ENCODE data around the gene FUT3. TPM values are rescaled to one million over a fixed set of nuclear protein-coding genes. Genes with fewer than 3 reads are reported as not detected.

Gene FUT3
- polyA plus RNA-seq, 1 experiment: not detected

GRCh38 chr19:5832061-5832460, 19.2 kb downstream of the FUT3 start:
- ChIA-PET CTCF (interaction anchor here (1.9 kb wide), 1 partner anchor 28 kb away, joined by 7 read pairs; no protein-coding TSS in a partner anchor), POLR2A (no interaction called here)
- DNase-seq (ENCODE audit: low read depth, low spot score): no peak
- Histone ChIP-seq H3K27me3 (ENCODE audit: control insufficient read depth, insufficient read depth, low read length) (peaks cover 2% of the 10 kb centered on the region), H3K9me3 (ENCODE audit: control insufficient read depth, insufficient read depth, low read length) (no peaks in the 10 kb centered on the region; the same call in 1 of the 2 replicates), H3K27ac (ENCODE audit: low read depth, low read length) (no peak overlapping the region), H3K4me3 (ENCODE audit: low read depth, low read length) (no peak overlapping the region)
- TF ChIP-seq, protein P1, sequence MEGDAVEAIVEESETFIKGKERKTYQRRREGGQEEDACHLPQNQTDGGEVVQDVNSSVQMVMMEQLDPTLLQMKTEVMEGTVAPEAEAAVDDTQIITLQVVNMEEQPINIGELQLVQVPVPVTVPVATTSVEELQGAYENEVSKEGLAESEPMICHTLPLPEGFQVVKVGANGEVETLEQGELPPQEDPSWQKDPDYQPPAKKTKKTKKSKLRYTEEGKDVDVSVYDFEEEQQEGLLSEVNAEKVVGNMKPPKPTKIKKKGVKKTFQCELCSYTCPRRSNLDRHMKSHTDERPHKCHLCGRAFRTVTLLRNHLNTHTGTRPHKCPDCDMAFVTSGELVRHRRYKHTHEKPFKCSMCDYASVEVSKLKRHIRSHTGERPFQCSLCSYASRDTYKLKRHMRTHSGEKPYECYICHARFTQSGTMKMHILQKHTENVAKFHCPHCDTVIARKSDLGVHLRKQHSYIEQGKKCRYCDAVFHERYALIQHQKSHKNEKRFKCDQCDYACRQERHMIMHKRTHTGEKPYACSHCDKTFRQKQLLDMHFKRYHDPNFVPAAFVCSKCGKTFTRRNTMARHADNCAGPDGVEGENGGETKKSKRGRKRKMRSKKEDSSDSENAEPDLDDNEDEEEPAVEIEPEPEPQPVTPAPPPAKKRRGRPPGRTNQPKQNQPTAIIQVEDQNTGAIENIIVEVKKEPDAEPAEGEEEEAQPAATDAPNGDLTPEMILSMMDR (IDR thresholded peaks at IDR 0.05; ENCODE audit: low read depth, low read length): no peak

- DNase-seq (ENCODE audit: low read depth, low spot score): no peak
- H3K4me3 ChIP-seq (ENCODE audit: low read depth, low read length): no peak overlapping the region
- ChIA-PET POLR2A (no interaction called here), CTCF (no interaction called here)
- TF ChIP-seq, protein P1 (IDR thresholded peaks at IDR 0.05; ENCODE audit: low read depth, low read length): no peak
- H3K27ac ChIP-seq (ENCODE audit: low read depth, low read length): no peak overlapping the region
- H3K27me3 ChIP-seq (ENCODE audit: control insufficient read depth, insufficient read depth, low read length): peaks cover 2% of the 10 kb centered on the region
- H3K9me3 ChIP-seq (ENCODE audit: control insufficient read depth, insufficient read depth, low read length): no peaks in the 10 kb centered on the region; the same call in 1 of the 2 replicates
These were observed 20.1 kb downstream of the FUT3 start for GRCh38 chr19:5831159-5831558.

DNA sequence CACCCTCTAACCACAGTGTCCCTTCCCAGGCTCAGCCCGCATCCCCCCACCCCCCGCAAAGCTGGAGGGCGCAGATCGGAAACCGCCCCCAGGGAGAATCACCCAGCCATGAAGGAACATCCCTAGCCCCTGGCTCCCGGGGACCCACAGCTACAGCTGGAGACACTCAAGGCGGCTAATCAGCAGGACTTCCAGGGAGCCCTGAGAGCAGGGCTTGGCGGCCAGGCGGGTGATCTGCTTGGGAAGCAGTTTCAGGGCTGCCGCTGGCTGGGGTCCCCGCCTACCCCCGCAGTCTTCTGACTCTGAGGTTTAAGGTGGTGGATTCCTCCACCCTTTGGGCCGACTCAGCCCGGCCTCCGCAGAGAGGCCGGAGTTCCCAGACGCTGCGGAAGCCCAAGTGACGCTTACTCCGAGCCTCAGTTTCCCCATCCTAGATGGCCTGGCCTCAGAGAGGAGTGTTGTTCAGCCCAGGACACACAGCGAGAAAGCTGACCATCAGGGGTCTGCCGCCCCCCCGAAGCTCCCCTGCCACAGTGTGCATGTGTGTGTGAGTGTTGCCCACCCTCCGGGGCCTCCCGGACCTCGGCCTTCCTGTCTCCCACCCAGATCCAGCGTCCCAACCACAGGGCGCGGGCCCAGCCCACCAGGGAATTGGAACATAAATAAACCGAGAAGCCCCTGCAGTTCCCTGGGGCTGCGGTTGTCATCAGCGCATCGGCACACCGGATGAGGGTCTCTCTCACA, 21.5 kb downstream of the FUT3 start:
- H3K9me3 ChIP-seq (ENCODE audit: control insufficient read depth, insufficient read depth, low read length): no peaks in the 10 kb centered on the region; the same call in 1 of the 2 replicates
- peaks cover 2% of the 10 kb centered on the region for H3K27me3 ChIP-seq (ENCODE audit: control insufficient read depth, insufficient read depth, low read length)
- H3K4me3 ChIP-seq (ENCODE audit: low read depth, low read length): no peak overlapping the region
- ChIA-PET CTCF (interaction anchor here (0.6 to 3.2 kb wide), 2 partner anchors 26 to 48 kb away, joined by 3 to 24 read pairs; no protein-coding TSS in a partner anchor), POLR2A (interaction anchor here (0.7 to 1.0 kb wide), 2 partner anchors 51 to 62 kb away, joined by 3 to 4 read pairs; no protein-coding TSS in a partner anchor)
- H3K27ac ChIP-seq (ENCODE audit: low read depth, low read length): no peak overlapping the region
- DNase-seq (ENCODE audit: low read depth, low spot score): no peak
- TF ChIP-seq, protein P1 (IDR thresholded peaks at IDR 0.05; ENCODE audit: low read depth, low read length): no peak

- DNase-seq (ENCODE audit: low read depth, low spot score): no peak
- ChIA-PET CTCF (interaction anchor here (0.6 to 3.2 kb wide), 5 partner anchors 20 to 64 kb away, joined by 3 to 24 read pairs (median 3); no protein-coding TSS in a partner anchor), POLR2A (interaction anchor here (0.6 to 1.9 kb wide), 13 partner anchors 12 to 125 kb away, joined by 3 to 30 read pairs (median 4); partner anchors contain the start of genes CATSPERD, LONP1, NDUFA11 and VMAC)
- TF ChIP-seq, protein P1 (IDR thresholded peaks at IDR 0.05; ENCODE audit: low read depth, low read length): no peak
- Histone ChIP-seq H3K27ac (ENCODE audit: low read depth, low read length) (peak overlapping the region; percentile 77), H3K4me3 (ENCODE audit: low read depth, low read length) (peak overlapping the region; percentile 79), H3K27me3 (ENCODE audit: control insufficient read depth, insufficient read depth, low read length) (peaks cover 2% of the 10 kb centered on the region), H3K9me3 (ENCODE audit: control insufficient read depth, insufficient read depth, low read length) (no peaks in the 10 kb centered on the region; the same call in 1 of the 2 replicates)
These were observed 22.3 kb downstream of the FUT3 start for GRCh38 chr19:5828661-5829566.

All from AG04450 (cell line).